GM12878 (cell line): Measurements from ENCODE around the gene CNGA1. TPM values are rescaled to one million over a fixed set of nuclear protein-coding genes. Genes with fewer than 3 reads are reported as not detected.

Experiments
- ATAC-seq: fragments of 200-7000 bp; cut with Tn5 transposase; 3 replicates; pipeline ENCODE4 v1.9.1; 2020; ENCODE audit warnings: mild to moderate bottlenecking, moderate library complexity
- BruUV-seq: library from RNA; stranded (reverse); fragments of 400-500 nt; replicated peaks from 2 replicates; lab custom pipeline; 2021; lab: Mats Ljungman, UMichigan
- CTCF ChIA-PET: fragments of 300-600 bp; sonication (Branson Sonifier 250); formaldehyde crosslinking; extraction: SDS; loops from one replicate; lab custom pipeline; 2021; ENCODE audit warnings: inconsistent platforms; lab: Yijun Ruan, JAX
- POLR2A ChIA-PET: fragments of 350-600 bp; formaldehyde crosslinking; extraction: SDS; loops from one replicate; lab custom pipeline; 2021; ENCODE audit warnings: inconsistent platforms; lab: Charles Lee
- RAD21 ChIA-PET: fragments of 300-600 bp; sonication (Branson Sonifier 250); formaldehyde crosslinking; loops from one replicate; lab custom pipeline; 2023; ENCODE audit warnings: antibody characterized with exemption; ENCODE audit not compliant: unreplicated experiment; lab: Charles Lee
- SMC1A ChIA-PET: fragments of 300-600 bp; sonication (Branson Sonifier 250); formaldehyde crosslinking; loops from one replicate; lab custom pipeline; 2023; ENCODE audit not compliant: unreplicated experiment, uncharacterized antibody; lab: Charles Lee
- DNase-seq: peaks from one replicate; pipeline ENCODE4 v3.0.0-alpha.2; 2011; ENCODE audit warnings: low read depth, low spot score
- FAIRE-seq: peaks from 3 replicates; lab custom pipeline; 2011; peaks lifted over from hg19 to GRCh38; lab: Jason Lieb, UNC
- H2AFZ ChIP-seq: 2 replicates; pipeline ENCODE4 v1.6.0; 2011; ENCODE audit warnings: low read depth, low read length, control low read depth; ENCODE audit not compliant: control insufficient read depth
- H3K27ac ChIP-seq: 2 replicates; pipeline ENCODE4 v1.5.1; 2011; ENCODE audit warnings: control low read depth; ENCODE audit not compliant: control insufficient read depth, insufficient read depth
- H3K27me3 ChIP-seq, 2 experiments: replicated peaks in 1 of 2; 2 replicates each; pipeline versions ENCODE4 v1.6.0 to v1.6.1; 2011; ENCODE audit warnings: low read length in 1 of 2; ENCODE audit not compliant: control insufficient read depth in 2 of 2, insufficient read depth in 2 of 2
- H3K36me3 ChIP-seq, 2 experiments: 2 replicates each; pipeline ENCODE4 v1.5.1; 2011; ENCODE audit warnings: low read length in 1 of 2; ENCODE audit not compliant: control insufficient read depth in 2 of 2, insufficient read depth in 2 of 2
- H3K4me1 ChIP-seq: 2 replicates; pipeline ENCODE4 v1.6.1; 2011; ENCODE audit warnings: mild to moderate bottlenecking, low read length, moderate library complexity, mixed read lengths; ENCODE audit not compliant: control insufficient read depth, insufficient read depth
- H3K4me2 ChIP-seq: 2 replicates; pipeline ENCODE4 v1.6.0; 2011; ENCODE audit warnings: control low read depth; ENCODE audit not compliant: control insufficient read depth, insufficient read depth
- H3K4me3 ChIP-seq: fragments of 200-600 bp; sonication (generic); 2 replicates; pipeline ENCODE4 v1.5.1; 2016
- H3K79me2 ChIP-seq: 2 replicates; pipeline ENCODE4 v1.6.0; 2011; ENCODE audit warnings: low read length; ENCODE audit not compliant: control insufficient read depth, insufficient read depth
- H3K9ac ChIP-seq: 2 replicates; pipeline ENCODE4 v1.8.0; 2011; ENCODE audit warnings: low read length, control low read depth, mixed read lengths; ENCODE audit not compliant: control insufficient read depth, insufficient read depth
- H3K9me3 ChIP-seq: replicated peaks from 3 replicates; pipeline ENCODE4 v1.5.1; 2011; ENCODE audit warnings: mild to moderate bottlenecking, low read length; ENCODE audit not compliant: control insufficient read depth, insufficient read depth
- H4K20me1 ChIP-seq: 2 replicates; pipeline ENCODE4 v1.6.0; 2011; ENCODE audit not compliant: control insufficient read depth, insufficient read depth
- BCL3 ChIP-seq: IDR thresholded peaks from 2 replicates; pipeline ENCODE4 v1.6.1; 2011; ENCODE audit warnings: borderline replicate concordance, low read depth, mild to moderate bottlenecking, moderate library complexity, low read length; ENCODE audit not compliant: insufficient read depth, poor library complexity, severe bottlenecking
- BRCA1 ChIP-seq: IDR thresholded peaks from 2 replicates; pipeline ENCODE4 v1.6.1; 2011; ENCODE audit warnings: low read depth, low read length, improper control_type of control experiment
- CHD4 ChIP-seq: fragments of 200-600 bp; sonication (generic); IDR thresholded peaks from 2 replicates; pipeline ENCODE4 v1.6.1; 2016; ENCODE audit warnings: mild to moderate bottlenecking
- E4F1 ChIP-seq: fragments of 450-650 bp; IDR thresholded peaks from 2 replicates; pipeline ENCODE4 v1.6.1; 2018; ENCODE audit warnings: borderline replicate concordance, mild to moderate bottlenecking; ENCODE audit not compliant: partially characterized antibody
- FOXM1 ChIP-seq: IDR thresholded peaks from 2 replicates; pipeline ENCODE4 v1.6.1; 2012; ENCODE audit warnings: low read depth, mild to moderate bottlenecking, inconsistent platforms, low read length, moderate library complexity
- IRF5 ChIP-seq: fragments of 450-650 bp; IDR thresholded peaks from 2 replicates; pipeline ENCODE4 v1.6.1; 2017; ENCODE audit warnings: borderline replicate concordance
- JUNB ChIP-seq: IDR thresholded peaks from 2 replicates; pipeline ENCODE4 v1.6.1; 2016; ENCODE audit warnings: antibody characterized with exemption, mild to moderate bottlenecking
- MAX ChIP-seq: IDR thresholded peaks from 2 replicates; pipeline ENCODE4 v1.6.1; 2012; ENCODE audit warnings: low read depth, low read length, improper control_type of control experiment
- NFIC ChIP-seq: IDR thresholded peaks from 2 replicates; pipeline ENCODE4 v1.6.1; 2012; ENCODE audit warnings: low read depth, mild to moderate bottlenecking, inconsistent platforms, low read length, moderate library complexity
- POLR2AphosphoS2 ChIP-seq: IDR thresholded peaks from 2 replicates; pipeline ENCODE4 v1.6.1; 2011; ENCODE audit warnings: low read depth, mild to moderate bottlenecking, low read length, improper control_type of control experiment, moderate library complexity
- PRDM15 ChIP-seq: fragments of 450-650 bp; formaldehyde crosslinking; IDR thresholded peaks from 2 replicates; pipeline ENCODE4 v1.4.0; 2020; ENCODE audit warnings: mild to moderate bottlenecking, moderate library complexity
- WGBS: methylation state at CpG from one replicate; pipeline ENCODE4 v1.1.6; 2016; ENCODE audit warnings: low lambda C conversion rate; ENCODE audit not compliant: insufficient replicate concordance, insufficient coverage; ENCODE audit errors: missing lambda C conversion rate; 5-methylcytosine and 5-hydroxymethylcytosine counted together
- in situ Hi-C: fragments of 300-500 bp; cut with MboI; formaldehyde crosslinking; loops from 9 replicates; pipeline ENCODE4 v1.14.3; 2018; ENCODE audit warnings: mixed read lengths
- intact Hi-C: fragments of 100-400 bp; cut with micrococcal nuclease; formaldehyde crosslinking; loops from one replicate; pipeline ENCODE4 v1.14.2; 2022; ENCODE audit not compliant: unreplicated experiment
- polyA plus RNA-seq, 11 experiments: library from polyadenylated mRNA; depleted of rRNA in 4 of 11; unstranded in 6 of 11; stranded (reverse) in 5 of 11; fragments of >200 nt; fragmentation: Nextera tagmentation in 4 of 11; fragmentation: Illumina TruSeq in 1 of 11; extraction: Ambion mirVana in 4 of 11; extraction: Trizol in 1 of 11; gene quantifications; 1 replicate in 1 of 11; 2 replicates in 10 of 11; pipeline versions ENCODE4 v1.2.1 to v1.2.3, GENCODE V29; 2011 to 2016; ENCODE audit warnings: inconsistent platforms in 2 of 11, missing spikeins in 2 of 11, low read depth in 1 of 11
- total RNA-seq, 4 experiments: library from RNA; depleted of rRNA in 3 of 4; stranded (reverse); fragments of >200 nt in 3 of 4; fragmentation: Illumina TruSeq in 1 of 4; extraction: Trizol in 1 of 4; gene quantifications; 2 replicates each; pipeline versions ENCODE4 v1.2.1 to v1.2.3, GENCODE V29; 2013 to 2021

CNGA1 gene
- total and polyA plus RNA-seq, 10 of the 15 experiments (the other 5 are each of a cell fraction or from before 2014, with no cell fraction given), result 0.38 to 14.2 (median 5.1) TPM

- Histone ChIP-seq H3K27ac (no peak overlapping the region), H3K4me1 (peaks cover 23% of the 10 kb centered on the region), H3K9ac (no peak overlapping the region), H3K79me2 (no peaks in the 10 kb centered on the region), H3K27me3 (no peaks in the 10 kb centered on the region), H3K4me3 (no peak overlapping the region), H3K4me2 (no peak overlapping the region), H2AFZ (no peak overlapping the region), H4K20me1 (no peaks in the 10 kb centered on the region), H3K9me3 (no peaks in the 10 kb centered on the region; the same call in 2 of the 3 replicates), H3K36me3 (no peaks in the 10 kb centered on the region)
- no TSS peak for BruUV-seq
- POLR2A ChIA-PET, result no interaction called here
- WGBS, result 18% methylated on average over 2 of the region's 2 CpGs
- no peak for TF ChIP-seq MAX
- no peak for TF ChIP-seq CHD4
- TF ChIP-seq FOXM1, result no peak
- TF ChIP-seq IRF5, result no peak
- no peak for TF ChIP-seq E4F1
- TF ChIP-seq BRCA1, result no peak
- TF ChIP-seq PRDM15 (CRISPR knock-in tag), result no peak
- TF ChIP-seq POLR2AphosphoS2, result no peak
- no peak for TF ChIP-seq NFIC
- TF ChIP-seq JUNB, result no peak
- no peak for TF ChIP-seq BCL3
- FAIRE-seq (no peak), DNase-seq (no peak), ATAC-seq (no peak)
- RAD21 ChIA-PET, result no interaction called here
- SMC1A ChIA-PET, result interaction anchor here (1.0 to 1.4 kb wide), 6 partner anchors 9 to 83 kb away, joined by 3 to 7 read pairs (median 4); no protein-coding TSS in a partner anchor
- intact Hi-C loops, result no loop called here
- in situ Hi-C loops, result no loop called here
- CTCF ChIA-PET, result interaction anchor here (0.7 to 1.0 kb wide), 3 partner anchors 12 to 62 kb away, joined by 3 to 4 read pairs (median 3); no protein-coding TSS in a partner anchor
Measured at GRCh38 chr4:48025005-48025404, 8.5 kb upstream of the CNGA1 start.
